GM19193 (cell line): ENCODE results near the gene SYTL1.
A peak's percentile ranks its signal among the peaks of the same experiment; 100 is the strongest.

Experiments used
- POLR2A ChIP-seq: IDR thresholded peaks from 4 replicates; pipeline ENCODE4 v1.6.1; 2011; ENCODE audit not compliant: insufficient read depth, insufficient read length; ENCODE audit errors: extremely low read depth

SYTL1 gene

GRCh38 chr1:27374362-27375086 lies 32.7 kb downstream of the SYTL1 start, which contains the start of gene FCN3:
TSS of gene FCN3 (minus strand) at chr1:27374824. CDS start at chr1:27374818, 6 bp downstream.
- TF ChIP-seq POLR2A: no peak

- TF ChIP-seq POLR2A: no peak
These were observed 36.1 kb downstream of the SYTL1 start for GRCh38 chr1:27377760-27378495.

- TF ChIP-seq POLR2A: no peak
These were observed 37.8 kb downstream of the SYTL1 start for GRCh38 chr1:27379564-27380122.

- TF ChIP-seq POLR2A: no peak
These were observed 38.4 kb downstream of the SYTL1 start for GRCh38 chr1:27380224-27380623.

GRCh38 chr1:27380766-27381733 lies 39.2 kb downstream of the SYTL1 start:
- TF ChIP-seq POLR2A: no peak

- TF ChIP-seq POLR2A: no peak
These were observed 40.3 kb downstream of the SYTL1 start for GRCh38 chr1:27381969-27382762.

- no peak for TF ChIP-seq POLR2A
These were observed 41.3 kb downstream of the SYTL1 start, which contains the start of gene CD164L2 for GRCh38 chr1:27383039-27383605. TSS of gene CD164L2 (minus strand) at chr1:27383333. CDS start at chr1:27383239, 94 bp downstream.

GRCh38 chr1:27383661-27384060 lies 41.8 kb downstream of the SYTL1 start:
- TF ChIP-seq POLR2A: no peak

DNA sequence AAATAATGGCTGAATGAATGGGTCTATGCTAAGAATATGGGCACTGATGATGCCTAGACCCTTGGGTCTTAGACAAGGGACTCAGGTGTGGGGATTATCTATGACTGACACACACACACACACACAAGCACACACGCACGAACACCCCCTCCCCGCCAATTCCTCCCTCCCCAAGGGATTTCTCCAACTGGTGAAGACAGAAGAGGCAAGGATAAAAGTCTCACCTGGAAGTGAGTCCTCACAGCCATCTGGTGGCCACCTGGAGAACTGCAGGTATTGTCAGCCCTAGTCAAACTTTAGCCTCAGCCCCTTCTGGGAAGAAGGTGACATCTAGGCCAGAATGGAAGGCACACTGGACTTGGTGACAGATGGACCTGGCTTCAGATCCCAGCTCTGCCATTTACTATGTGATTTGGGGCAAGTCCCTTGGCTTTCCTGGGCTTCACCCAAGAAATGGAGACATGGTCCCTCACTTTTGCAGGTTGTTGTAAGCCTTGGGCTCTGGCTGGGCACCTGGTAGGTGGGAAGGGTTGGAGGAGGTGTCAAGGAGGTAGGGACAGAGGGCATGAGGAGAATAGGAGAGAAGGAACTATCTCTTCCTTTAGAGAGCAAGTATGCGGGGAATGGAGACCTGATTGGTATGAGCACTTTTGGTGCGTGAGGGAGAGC lies 46.6 kb downstream of the SYTL1 start:
- no peak for TF ChIP-seq POLR2A

DNA sequence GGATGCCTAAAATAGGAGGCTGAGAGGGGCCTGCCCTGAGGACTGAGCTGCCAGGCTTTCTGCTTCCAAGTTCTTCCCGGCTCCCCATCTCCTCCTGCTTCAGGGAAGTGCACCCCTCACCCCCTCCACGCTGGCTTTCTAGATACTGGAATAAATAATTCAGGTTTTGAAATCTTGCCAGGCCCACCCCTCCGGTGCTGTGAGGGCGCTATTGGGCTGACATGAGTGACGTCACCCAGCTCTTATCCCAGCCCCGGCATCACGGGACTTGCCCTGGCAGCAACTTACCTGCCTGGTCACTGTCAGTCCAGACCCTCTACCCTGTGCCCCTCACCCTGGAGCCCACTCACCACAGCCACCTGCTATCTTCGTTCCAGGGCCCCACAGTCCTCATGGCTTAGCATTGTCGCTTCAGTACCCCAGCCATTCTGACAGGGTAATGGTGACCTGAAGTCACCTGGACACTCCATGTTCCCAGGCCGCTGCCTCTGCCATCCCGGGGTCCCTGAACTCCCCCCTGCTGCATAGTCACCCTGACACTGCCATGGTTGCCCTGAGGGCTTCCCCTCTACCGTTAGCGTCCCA lies 49.8 kb downstream of the SYTL1 start:
- TF ChIP-seq POLR2A: peak; percentile 15

DNA sequence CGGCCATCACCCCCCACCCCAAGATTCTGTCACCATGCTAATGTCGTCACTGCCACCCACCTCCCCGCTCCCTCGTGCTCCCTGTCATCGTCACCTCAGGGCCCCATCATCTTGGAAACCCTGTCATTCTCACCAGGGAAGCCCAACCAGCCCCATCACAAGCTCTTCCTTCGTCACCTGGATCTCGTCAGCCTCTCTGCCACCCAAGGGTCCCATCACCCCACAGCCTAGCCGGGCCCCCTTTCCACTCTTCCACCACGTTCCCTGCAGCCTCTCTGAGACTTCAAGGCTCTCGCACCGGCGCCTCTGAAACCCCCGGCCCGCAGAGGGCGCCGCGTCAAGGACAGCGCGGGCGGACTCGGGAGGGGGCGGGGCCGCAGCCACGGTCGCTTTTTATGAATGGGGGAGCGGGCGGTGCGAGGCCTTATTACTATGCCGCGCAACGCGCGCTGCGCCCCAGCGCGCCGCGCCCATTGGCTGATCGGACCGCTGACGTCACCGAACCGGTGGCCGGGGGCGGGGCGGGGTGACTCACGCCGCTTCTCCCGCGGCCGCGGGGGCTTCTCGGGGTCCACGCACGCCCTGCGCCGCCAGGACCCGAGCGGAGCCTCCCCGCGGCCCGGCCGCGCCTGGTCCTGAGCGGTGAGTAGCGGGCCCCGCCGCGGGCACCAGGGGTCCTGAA lies 50.4 kb downstream of the SYTL1 start, which contains the start of gene GPR3:
TSS of gene GPR3 (plus strand) at position 527 of the 682 bp plus-strand sequence. CDS start 1,177 bp downstream, outside the sequence.
- TF ChIP-seq POLR2A: no peak
